Effector CD4-positive, alpha-beta T cell (primary cell): ENCODE results near the gene YIF1A.

Experiments used
- DNase-seq: peaks from one replicate; pipeline ENCODE4 v3.0.0-alpha.2; 2020
- total RNA-seq: gene quantifications from one replicate; lab custom pipeline; 2026; lab: John Stamatoyannopoulos, UW

YIF1A gene, protein sequence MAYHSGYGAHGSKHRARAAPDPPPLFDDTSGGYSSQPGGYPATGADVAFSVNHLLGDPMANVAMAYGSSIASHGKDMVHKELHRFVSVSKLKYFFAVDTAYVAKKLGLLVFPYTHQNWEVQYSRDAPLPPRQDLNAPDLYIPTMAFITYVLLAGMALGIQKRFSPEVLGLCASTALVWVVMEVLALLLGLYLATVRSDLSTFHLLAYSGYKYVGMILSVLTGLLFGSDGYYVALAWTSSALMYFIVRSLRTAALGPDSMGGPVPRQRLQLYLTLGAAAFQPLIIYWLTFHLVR
- total RNA-seq, result 16.7 reads per million, percentile 43 among the genes with 10 or more reads in this experiment

DNA sequence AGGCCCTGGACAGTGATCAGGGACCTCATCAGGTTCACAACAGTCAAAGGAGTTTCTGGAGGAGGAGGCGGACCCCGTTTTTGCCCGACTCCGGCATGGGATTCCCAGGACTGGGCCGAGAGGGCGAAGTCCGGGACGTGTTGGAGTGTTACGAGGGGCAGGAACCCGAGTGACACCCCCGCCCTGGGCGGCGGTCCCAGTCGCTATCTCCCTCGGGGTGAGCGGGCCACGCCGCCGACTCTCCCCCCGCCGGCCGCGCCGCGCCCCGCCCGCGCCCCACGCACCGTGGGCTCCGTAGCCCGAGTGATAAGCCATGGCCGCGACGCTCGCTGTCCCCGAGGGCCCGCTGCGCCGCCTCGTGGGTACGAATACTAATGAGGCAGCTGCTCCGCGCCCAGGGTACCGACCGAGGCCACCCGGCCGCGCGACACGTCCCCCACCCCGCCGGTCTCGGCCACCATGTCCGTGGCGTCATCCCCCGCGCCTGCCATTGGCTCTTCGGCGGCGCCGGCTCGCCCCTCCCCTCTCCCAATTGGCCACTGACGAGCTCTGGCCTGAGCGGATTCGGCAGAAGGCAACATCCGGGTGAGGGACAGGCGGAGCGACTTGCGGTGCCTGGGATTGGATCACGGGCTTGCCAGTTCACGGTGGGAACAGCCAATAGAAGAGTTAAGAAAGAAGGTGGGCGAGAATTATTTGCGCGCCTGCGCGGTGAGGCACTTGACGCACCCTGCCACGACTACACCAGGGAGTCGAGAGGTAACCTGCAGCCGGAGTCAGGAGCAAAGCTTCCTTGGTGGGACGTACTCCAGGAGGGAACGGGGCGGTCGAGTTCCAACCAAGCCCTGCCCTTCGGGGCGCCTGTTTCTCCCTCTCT, at the start of gene YIF1A:
Gene YIF1A (minus strand): TSS at position 473 of the 877 bp plus-strand sequence. CDS start 158 bp downstream, at position 315.
- DNase-seq, result peak; percentile 98

DNA sequence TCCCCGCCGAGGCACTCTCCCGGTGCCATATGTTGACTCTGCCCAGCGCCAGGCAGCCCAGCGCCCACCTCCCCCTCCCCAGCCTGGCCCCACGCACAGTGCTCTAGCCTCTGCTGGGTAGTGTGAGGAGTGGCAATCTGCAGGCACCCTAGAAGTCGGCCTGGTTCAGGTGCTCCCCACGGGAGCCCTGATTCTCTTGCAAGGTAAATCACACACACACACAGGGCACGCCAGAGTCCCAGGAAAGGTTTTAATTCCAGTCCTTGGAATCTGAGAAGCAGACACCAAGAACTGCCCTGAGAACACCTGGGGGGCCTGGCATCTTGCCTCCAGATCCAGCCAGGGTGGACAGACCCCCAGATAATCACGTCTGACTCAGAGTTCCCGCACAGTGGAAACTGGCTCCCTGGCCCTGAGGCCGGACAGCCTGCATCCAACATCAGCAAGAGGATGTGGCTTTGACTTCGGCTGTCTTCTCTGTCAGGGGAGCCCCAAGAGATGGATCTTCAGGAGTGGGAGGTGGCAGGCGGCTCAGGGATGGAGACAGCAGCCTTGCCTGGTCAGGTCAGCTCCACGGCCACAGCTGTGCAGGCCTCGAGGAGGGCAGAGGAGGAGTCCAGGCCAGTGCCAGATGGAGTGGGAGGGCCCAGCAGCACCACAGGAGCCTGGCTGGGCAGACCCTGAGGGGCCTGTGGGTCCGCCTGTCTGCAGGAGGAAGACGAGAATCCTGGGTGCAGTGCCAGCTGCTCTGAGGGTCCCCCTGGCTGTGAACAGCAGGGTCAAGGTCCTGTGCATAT, 48.4 kb upstream of the YIF1A start:
- no peak for DNase-seq

DNA sequence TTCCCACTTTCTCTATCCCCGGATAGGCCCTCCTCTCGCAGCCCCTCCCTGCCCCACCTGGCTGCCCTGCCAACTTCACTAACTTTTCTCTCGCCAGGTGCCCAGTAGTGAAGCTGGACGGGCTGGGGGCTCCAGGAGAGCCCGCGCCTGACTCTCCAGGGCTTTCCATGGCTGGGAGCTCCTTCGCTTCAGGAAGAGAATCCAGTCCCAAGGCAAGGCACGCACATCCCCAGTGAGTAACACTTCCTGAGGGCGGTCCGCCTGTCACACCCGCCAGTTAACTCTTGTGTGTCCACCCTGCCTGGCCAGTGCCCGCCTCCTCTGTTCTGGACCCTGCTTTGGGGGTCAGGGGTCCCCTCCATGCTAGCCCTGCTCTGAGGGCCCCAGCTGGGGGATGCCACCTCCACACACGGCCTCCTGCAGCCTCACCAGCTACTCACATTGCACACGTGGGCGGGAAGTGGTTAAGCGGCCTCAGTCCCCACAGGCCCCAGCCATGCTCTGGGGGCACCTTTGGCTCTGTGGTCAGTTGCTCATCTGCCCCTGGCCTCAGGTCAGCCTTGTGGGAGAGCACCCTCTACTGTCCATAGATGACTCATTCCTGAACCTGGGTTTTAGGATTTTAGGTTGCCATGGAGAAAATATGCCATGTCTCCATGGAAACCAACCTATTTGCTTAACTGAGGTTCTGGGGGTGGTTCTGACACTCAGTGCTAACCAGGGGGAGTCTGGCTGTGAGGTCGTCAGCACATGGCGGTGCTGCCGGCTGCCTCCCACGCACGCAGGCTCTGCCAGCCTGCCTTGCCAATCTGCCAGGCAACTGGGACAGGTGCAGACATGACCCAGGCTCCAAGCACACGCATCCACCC, 47.5 kb upstream of the YIF1A start, which contains the start of gene RIN1:
Gene RIN1 (minus strand): TSS at position 201 of the 869 bp plus-strand sequence. CDS start 32 bp downstream, at position 169.
- DNase-seq, result no peak

GRCh38 chr11:66335531-66336233, 46.7 kb upstream of the YIF1A start:
- DNase-seq, result no peak

DNA sequence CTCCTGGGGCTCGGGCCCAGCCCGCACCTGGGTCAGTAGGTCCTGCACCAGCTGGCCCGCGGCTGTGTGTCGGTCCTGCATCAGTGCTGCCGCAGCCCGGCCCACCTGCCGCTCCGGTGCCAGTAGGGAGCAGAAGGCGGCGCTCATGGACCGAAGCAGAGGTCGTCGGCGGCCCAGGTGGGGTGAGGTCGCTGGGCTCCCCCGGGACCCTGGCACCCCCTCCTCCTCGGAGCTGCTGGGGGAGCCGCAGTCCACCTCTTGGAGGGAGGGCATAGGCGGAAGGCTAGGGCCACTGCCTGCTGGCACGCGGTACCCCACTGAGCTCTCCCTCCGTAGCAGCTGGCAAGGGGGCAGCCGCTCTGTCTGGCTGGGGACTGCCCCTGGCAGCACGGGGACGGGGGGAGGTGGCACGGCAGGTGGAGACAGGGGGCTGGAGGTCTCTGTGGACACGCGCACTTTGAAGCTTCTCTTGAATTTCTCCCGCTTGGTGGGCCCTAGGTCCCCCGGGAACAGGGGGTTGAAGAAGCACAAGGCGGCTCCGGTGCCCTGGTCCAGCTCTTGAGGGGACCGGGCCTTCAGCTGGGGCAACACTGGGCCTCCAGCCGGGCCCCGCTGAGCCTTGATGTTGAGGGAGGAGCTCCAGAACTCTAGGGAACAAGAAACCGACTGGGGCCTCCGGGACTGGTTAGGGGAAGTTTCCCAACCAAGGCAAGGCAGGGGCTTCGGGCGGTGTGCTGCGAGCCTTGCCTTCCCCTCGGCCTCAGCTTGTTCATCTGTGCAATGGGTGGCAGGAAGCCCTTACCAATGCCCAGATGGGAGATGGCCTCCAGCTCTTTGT, 45.9 kb upstream of the YIF1A start:
- no peak for DNase-seq

GRCh38 chr11:66333896-66334604, 45.1 kb upstream of the YIF1A start:
- no peak for DNase-seq

DNA sequence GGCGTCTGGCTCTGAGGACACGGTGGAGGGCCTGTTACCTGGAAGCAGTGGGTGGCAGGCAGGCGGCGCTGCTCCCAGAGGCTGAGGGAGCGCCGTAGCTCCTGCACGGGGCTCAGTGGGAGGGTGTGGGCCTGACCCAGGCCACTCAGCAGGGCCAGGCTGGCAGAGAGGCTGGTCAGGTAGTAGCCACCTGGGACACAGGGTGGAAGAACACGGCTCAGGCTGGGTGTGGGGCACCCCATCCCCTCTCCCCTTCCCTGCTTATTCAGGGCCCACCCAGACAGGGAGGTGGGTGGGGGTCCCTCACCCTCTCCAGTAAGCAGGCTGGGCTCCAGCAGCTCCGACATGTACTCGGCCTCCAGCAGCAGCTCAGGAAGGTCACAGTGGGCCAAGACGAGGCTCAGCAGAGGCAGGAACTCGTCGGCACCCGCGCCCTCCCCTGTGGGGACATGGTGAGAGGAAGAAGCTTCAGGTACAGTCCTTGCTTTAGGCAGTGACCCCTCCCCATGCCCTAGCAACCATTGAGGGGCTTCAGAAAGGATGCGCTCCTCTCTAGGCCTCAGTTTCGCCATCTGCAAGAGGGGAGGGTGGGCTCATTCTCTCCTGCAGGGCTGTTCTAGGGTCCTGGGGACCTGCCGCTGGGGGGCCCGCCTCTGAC, 44.4 kb upstream of the YIF1A start:
- no peak for DNase-seq

- no peak for DNase-seq
These were observed 43.7 kb upstream of the YIF1A start for GRCh38 chr11:66332371-66333219.

DNA sequence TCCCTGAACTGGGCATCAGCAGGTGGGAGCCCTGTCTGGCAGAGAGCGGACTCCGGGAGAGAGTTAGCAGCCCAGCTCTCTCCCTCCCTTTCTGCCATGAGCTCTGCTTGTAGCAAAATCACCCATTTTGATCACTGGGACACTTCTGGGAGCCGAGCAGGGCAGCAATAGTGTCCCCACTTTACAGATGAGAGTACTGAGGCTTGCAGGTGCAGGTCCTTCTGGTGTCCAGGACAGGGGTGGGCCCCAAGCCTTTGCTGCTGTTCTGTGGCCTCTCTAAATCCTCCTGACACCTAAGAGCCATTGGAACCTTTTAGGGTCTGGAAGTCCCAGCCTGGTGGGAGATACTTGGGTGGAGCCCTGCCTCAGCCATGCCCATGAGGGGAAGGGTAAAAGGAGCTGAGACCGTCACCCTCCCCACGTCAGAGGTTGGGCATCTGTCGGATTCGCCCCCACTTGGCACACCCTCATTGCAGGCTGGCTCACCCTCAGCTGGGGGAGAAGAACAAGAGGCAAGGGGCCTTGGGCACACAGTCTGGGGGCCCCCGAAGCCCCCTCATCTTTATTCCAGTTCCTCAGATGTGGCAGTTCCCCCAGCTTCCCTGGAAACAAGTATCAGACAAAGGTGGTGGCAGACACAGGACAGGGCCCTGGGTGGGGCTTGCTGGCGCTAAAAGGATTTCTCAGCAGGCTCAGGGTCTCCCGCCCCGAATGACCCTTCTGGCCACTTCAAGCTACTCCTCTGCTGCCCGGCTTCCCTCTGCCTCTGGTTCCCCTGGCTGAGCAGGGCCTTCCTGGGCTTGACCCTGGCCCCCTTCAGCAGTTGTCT, 42.8 kb upstream of the YIF1A start:
- DNase-seq, result no peak

DNA sequence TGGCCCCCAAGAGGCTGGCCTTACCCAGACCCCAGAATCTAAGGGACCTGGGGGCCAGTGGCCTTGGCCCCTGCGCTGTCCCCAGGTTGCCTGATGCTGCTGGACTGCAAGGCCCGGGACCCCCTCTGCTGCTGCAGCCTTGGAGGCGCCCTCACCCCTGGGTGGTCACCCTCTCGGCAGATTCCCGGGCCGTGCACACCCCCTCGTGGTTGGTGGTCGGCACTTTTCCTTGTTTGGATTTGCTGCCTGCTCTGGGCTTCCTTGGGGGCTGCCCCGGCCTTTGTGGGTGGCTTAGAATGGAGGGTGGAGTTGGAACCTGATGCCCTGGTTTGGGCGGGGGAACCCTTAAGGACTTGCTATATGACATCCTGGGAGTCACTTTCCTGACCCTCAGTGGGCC, 42.0 kb upstream of the YIF1A start:
- no peak for DNase-seq

GRCh38 chr11:66329165-66329673, 40.3 kb upstream of the YIF1A start:
- no peak for DNase-seq

DNA sequence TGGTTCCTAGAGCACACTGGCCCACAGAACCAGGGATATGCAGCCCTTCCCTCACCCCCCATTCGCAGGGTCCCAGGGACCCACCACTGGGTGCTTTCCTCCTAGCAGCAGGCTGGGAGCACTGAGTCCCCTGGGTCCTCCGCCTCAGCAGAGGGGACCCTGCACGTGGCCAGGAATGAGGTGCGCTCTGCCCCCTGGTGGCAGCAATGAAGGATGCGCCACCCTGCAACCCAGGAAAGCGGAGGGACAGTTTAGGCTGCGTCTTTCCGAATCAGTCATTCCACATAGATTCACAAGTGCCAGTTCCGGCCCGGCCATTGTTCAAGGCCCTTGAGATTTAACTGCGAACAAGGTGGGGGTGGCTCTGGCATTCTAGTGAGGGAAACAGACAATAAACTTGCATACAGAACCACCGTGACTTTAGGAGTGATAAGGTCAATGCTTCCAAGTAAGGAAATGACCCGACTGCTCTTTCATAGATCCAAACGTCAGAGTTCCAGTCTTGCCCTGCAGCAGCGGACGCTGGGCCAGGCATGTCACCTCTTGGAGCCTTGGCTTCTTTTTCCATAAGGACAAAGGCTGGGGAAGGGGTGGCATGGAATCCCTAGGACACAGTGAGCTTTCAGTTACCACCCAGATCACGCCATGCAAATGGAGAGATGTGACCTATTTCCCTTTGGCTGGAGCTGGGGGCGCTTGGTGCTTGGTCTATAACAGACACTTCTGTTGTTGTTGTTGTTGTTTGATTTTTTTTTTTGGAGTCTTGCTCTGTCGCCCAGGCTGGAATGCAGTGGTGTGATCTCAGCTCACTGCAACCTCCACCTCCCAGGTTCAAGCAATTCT, 39.6 kb upstream of the YIF1A start:
- DNase-seq, result peak; percentile 70

DNA sequence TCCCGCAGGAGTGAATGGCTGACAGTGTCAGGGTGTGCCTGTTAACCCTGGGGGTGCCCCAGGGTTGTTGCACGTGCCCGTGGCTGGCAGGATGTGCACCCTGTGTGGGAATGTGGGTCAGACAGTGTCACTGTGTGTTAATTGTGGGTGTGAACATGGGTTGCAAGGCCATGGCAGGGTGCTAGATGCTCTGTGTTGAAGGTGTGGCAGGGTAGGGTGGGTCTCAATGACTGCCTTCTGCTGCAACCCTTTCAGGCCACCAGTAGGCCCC, 39.0 kb upstream of the YIF1A start:
- no peak for DNase-seq

DNA sequence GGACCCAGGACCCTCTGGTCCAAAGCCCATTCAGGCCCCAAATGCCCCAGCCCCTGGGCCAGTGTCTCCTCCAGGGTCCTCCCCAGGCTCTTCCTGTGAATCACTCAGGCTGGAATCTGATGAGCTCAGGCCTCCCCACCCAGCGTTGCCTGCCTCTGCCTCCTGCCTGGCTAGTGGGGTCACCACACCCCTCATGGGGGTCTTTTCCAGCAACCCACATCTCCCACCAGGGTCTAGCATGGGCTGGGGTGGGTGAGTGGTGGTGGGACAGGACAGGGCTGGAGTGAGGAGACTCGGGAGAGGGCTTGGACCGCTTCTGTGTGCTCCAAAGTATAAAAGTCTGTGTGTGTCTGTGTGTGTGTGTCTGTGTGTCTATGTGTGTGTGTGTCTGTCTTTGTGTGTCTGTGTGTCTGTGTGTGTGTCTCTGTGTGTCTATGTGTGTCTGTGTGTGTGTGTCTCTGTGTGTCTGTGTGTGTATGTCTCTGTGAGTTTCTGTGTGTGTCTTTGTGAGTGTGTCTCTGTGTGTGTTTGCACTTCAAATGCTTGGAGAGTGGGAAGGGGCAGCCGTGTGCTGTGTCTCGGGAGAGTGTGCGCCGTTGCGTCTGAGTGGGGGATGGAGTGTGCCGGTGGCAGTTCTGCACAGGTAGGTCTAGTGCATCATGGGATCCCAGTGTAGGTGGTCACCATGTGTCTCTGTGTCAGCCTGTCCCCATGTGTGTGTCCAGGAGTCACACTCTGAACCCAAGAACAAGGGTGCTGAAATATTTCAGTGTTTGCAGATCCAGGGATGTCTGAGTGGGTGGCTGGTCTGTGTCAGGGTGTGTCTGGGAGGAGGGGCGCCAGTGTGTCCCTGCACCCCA, 38.5 kb upstream of the YIF1A start:
- no peak for DNase-seq
